Parathyroid adenoma (tissue), 2 donors: ENCODE data around the gene TBC1D2.

Source experiments
- H2AFZ ChIP-seq: fragments of 300-600 bp; sonication (generic); one replicate; pipeline ENCODE4 v1.7.0; 2017; ENCODE audit warnings: antibody characterized with exemption, mild to moderate bottlenecking
- H3K27ac ChIP-seq: fragments of 300-600 bp; sonication (generic); one replicate; pipeline ENCODE4 v1.7.0; 2017
- H3K27me3 ChIP-seq: fragments of 300-600 bp; sonication (generic); one replicate; pipeline ENCODE4 v1.7.0; 2017; ENCODE audit warnings: low read length; ENCODE audit not compliant: control insufficient read depth, insufficient read depth
- H3K36me3 ChIP-seq: fragments of 300-600 bp; sonication (generic); one replicate; pipeline ENCODE4 v1.7.0; 2017; ENCODE audit warnings: low read length; ENCODE audit not compliant: control insufficient read depth, insufficient read depth
- H3K4me1 ChIP-seq: fragments of 300-600 bp; sonication (generic); one replicate; pipeline ENCODE4 v1.7.0; 2017; ENCODE audit warnings: control low read depth
- H3K4me2 ChIP-seq: fragments of 300-600 bp; sonication (generic); one replicate; pipeline ENCODE4 v1.7.0; 2017; ENCODE audit warnings: low read length
- H3K4me3 ChIP-seq: fragments of 300-600 bp; sonication (generic); one replicate; pipeline ENCODE4 v1.7.0; 2017; ENCODE audit warnings: low read depth, low read length
- H3K79me2 ChIP-seq: fragments of 300-600 bp; sonication (generic); one replicate; pipeline ENCODE4 v1.7.0; 2017; ENCODE audit warnings: control low read depth
- H3K9ac ChIP-seq: fragments of 300-600 bp; sonication (generic); one replicate; pipeline ENCODE4 v1.7.0; 2017; ENCODE audit warnings: mild to moderate bottlenecking
- H3K9me3 ChIP-seq: fragments of 300-600 bp; sonication (generic); one replicate; pipeline ENCODE4 v1.7.0; 2017; ENCODE audit warnings: low read length; ENCODE audit not compliant: control insufficient read depth
- CTCF ChIP-seq: fragments of 300-600 bp; sonication (generic); IDR thresholded peaks from one replicate; pipeline ENCODE4 v1.7.0; 2017; ENCODE audit warnings: antibody characterized with exemption, mild to moderate bottlenecking
- donor health status: primary hyperparathyroidism.

The TBC1D2 gene

GRCh38 chr9:98191181-98191608 is 64.3 kb downstream of the TBC1D2 start:
- no peak overlapping the region for H2AFZ ChIP-seq
- no peak overlapping the region for H3K27ac ChIP-seq
- H3K9ac ChIP-seq, result no peak overlapping the region
- H3K36me3 ChIP-seq, result no peaks in the 10 kb centered on the region
- no peak overlapping the region for H3K4me3 ChIP-seq
- H3K4me2 ChIP-seq, result no peak overlapping the region
- H3K4me1 ChIP-seq, result no peaks in the 10 kb centered on the region
- H3K79me2 ChIP-seq, result no peaks in the 10 kb centered on the region
- H3K27me3 ChIP-seq, result no peaks in the 10 kb centered on the region
- TF ChIP-seq CTCF, result no peak
- no peaks in the 10 kb centered on the region for H3K9me3 ChIP-seq

- Histone ChIP-seq H3K4me2 (no peak overlapping the region), H3K9ac (no peak overlapping the region), H3K79me2 (no peaks in the 10 kb centered on the region), H3K36me3 (no peaks in the 10 kb centered on the region), H3K9me3 (no peaks in the 10 kb centered on the region), H3K27me3 (no peaks in the 10 kb centered on the region), H3K4me1 (no peaks in the 10 kb centered on the region), H3K4me3 (no peak overlapping the region), H3K27ac (no peak overlapping the region), H2AFZ (no peak overlapping the region)
- TF ChIP-seq CTCF, result no peak
These were observed 64.7 kb downstream of the TBC1D2 start for GRCh38 chr9:98190757-98191105.

GRCh38 chr9:98189412-98189811 is 66.0 kb downstream of the TBC1D2 start:
- no peaks in the 10 kb centered on the region for H3K36me3 ChIP-seq
- H3K9me3 ChIP-seq, result no peaks in the 10 kb centered on the region
- no peak overlapping the region for H3K9ac ChIP-seq
- H3K79me2 ChIP-seq, result no peaks in the 10 kb centered on the region
- no peak overlapping the region for H3K27ac ChIP-seq
- no peak for TF ChIP-seq CTCF
- no peak overlapping the region for H3K4me2 ChIP-seq
- H2AFZ ChIP-seq, result no peak overlapping the region
- no peaks in the 10 kb centered on the region for H3K27me3 ChIP-seq
- no peak overlapping the region for H3K4me3 ChIP-seq
- no peaks in the 10 kb centered on the region for H3K4me1 ChIP-seq

- H2AFZ ChIP-seq, result no peak overlapping the region
- H3K27ac ChIP-seq, result no peak overlapping the region
- H3K79me2 ChIP-seq, result no peaks in the 10 kb centered on the region
- H3K27me3 ChIP-seq, result no peaks in the 10 kb centered on the region
- no peaks in the 10 kb centered on the region for H3K36me3 ChIP-seq
- TF ChIP-seq CTCF, result no peak
- no peaks in the 10 kb centered on the region for H3K4me1 ChIP-seq
- no peaks in the 10 kb centered on the region for H3K9me3 ChIP-seq
- H3K4me3 ChIP-seq, result no peak overlapping the region
- H3K4me2 ChIP-seq, result no peak overlapping the region
- H3K9ac ChIP-seq, result no peak overlapping the region
These were observed 67.5 kb downstream of the TBC1D2 start for GRCh38 chr9:98187926-98188325.

GRCh38 chr9:98186236-98186635 is 69.2 kb downstream of the TBC1D2 start:
- Histone ChIP-seq H3K4me3 (no peak overlapping the region), H3K79me2 (no peaks in the 10 kb centered on the region), H3K4me1 (no peaks in the 10 kb centered on the region), H3K9ac (no peak overlapping the region), H3K4me2 (no peak overlapping the region), H3K27me3 (no peaks in the 10 kb centered on the region), H3K27ac (no peak overlapping the region), H3K36me3 (no peaks in the 10 kb centered on the region), H2AFZ (no peak overlapping the region), H3K9me3 (no peaks in the 10 kb centered on the region)
- TF ChIP-seq CTCF, result no peak
